ENCODE measurements around the gene GLRX.
"Not testable (repeated sequence)": the region's sequence is repeated elsewhere in the genome, so short reads cannot be mapped to it uniquely, and the experiment has no call there.

GLRX gene

DNA sequence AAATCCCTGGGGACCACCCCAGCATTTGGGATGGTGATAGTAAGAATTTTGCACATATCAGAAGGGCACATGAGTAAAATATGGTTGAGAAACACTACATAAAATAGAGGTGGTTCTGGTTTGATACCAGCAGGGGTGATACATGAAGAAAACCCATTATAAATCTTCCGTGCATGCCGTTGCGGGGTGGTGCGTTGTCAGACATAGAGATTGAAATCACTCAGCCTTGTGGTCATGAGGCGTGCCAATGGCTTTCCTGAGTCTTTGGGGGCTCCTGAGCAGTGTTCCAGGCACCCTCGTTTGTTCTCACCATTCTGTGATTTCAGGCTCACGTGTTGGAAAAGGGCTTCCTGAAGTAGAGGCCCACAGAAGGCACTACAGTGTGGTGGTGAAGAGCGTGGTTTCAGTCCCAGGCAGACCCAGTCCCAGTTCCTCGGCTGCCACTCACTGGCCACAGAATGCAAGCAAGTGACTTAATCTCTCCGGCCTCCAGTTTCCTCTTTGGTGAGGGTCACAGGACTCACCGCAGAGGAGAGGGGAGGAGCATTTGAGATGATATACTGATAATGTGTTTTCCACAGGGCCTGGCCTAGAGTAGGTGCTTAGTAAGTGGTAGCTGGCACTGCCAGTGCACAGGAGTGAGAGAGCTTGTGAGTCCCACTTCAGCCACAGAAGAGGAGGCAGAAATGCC lies 20.5 kb upstream of the GLRX start:
- FAIRE-seq (peak; percentile 90), DNase-seq (ENCODE audit: insufficient read length, low spot score) (no peak)
- no peak for TF ChIP-seq TAF1 (IDR thresholded peaks at IDR 0.05; ENCODE audit: low read depth, low read length)
- peak; percentile 56 for TF ChIP-seq SPI1 (IDR thresholded peaks at IDR 0.05; ENCODE audit: low read depth, low read length)

DNA sequence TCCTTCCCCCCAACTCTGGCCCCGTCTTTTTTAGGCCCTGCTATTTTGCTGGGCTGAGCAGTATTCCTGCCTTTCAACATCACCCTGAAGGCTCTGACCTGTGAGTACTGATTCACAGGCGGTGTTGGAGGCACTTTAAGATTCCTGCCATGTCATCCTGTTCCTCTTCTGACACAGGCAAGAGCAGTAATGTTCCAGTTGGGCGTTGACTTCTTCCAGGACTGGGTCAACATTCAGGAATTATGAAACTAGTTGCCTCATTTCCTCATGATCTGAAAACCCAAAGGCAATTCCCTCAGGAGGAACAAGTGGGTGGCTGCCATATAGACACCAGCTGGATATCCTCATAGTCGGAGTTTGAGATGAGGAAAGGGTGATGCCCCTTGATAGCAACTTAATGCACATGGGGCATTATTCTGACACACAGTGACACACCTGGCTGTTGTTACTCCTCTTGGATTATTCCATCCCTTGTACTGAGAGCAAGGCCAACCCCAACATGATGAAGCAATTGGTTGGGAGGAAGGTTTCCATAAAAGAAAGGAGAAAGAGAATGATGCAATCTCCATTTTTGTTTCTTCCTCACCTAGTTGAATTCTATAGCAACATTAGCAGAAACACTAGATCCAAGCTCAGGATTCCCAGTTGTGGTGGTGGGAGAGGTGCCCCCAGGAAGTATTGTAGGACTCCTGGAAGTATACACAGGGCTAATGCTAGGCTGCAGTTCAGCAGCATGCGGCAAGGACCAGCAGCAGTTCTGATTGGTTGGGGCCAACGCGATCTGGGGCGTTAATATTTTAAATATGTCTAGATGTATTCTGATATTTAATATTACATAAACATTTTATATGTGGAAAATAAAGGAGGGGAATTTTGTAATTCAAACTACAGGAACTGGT lies 19.6 kb upstream of the GLRX start:
- no peak for DNase-seq (ENCODE audit: insufficient read length, low spot score)
- FAIRE-seq, result no peak
- TF ChIP-seq TAF1 (IDR thresholded peaks at IDR 0.05; ENCODE audit: low read depth, low read length), result no peak
- TF ChIP-seq PAX5 (IDR thresholded peaks at IDR 0.05; ENCODE audit: insufficient read depth, low read length, severe bottlenecking), result no peak
- no peak for TF ChIP-seq POU2F2 (IDR thresholded peaks at IDR 0.05; ENCODE audit: low read depth, low read length)
- no peak for TF ChIP-seq POLR2A (IDR thresholded peaks at IDR 0.05; ENCODE audit: low read depth, low read length)
- no peak for TF ChIP-seq POLR2AphosphoS5 (IDR thresholded peaks at IDR 0.05; ENCODE audit: low read depth, low read length)
- TF ChIP-seq SPI1 (IDR thresholded peaks at IDR 0.05; ENCODE audit: low read depth, low read length), result no peak

DNA sequence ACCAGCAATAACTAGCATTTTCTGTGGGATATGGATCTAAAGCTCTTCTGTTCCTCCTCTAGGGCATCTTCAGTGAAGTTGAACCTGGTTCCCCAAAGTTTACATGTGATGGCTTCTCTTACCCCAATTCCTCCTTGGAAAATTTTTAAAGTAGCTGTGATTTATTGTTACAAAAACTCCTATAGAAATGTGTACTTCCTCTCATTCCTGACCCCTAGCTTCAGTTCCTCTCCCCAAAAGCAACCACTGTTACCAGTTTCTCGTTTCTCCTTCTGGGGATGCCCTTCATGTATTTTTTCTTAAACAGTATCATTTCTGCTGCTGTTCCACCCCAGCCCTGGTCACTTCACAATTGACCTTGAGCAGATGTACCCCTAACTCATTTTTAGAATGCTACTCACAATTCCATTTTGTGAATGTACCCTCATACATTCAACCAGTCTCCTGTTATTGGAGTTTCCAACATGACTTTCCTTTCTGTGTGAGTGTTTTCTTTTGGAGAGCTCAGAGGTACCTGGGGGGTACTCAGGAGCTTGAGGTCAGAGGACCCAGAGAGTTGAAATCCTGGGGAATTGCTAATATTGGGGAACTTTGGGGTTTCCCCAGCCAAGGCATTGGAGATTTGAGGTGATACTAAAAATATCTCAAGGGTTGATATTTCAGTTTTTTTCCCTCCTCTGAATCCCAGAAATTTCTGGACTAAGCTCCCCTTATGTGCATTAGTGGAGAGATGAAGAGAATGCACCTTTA lies 18.6 kb upstream of the GLRX start:
- DNase-seq (ENCODE audit: insufficient read length, low spot score) (no peak), FAIRE-seq (no peak)
- TF ChIP-seq POLR2A (IDR thresholded peaks at IDR 0.05; ENCODE audit: low read depth, low read length) (no peak), PAX5 (IDR thresholded peaks at IDR 0.05; ENCODE audit: insufficient read depth, low read length, severe bottlenecking) (no peak), POLR2AphosphoS5 (IDR thresholded peaks at IDR 0.05; ENCODE audit: low read depth, low read length) (no peak), SPI1 (IDR thresholded peaks at IDR 0.05; ENCODE audit: low read depth, low read length) (peak; percentile 79), TAF1 (IDR thresholded peaks at IDR 0.05; ENCODE audit: low read depth, low read length) (no peak), POU2F2 (IDR thresholded peaks at IDR 0.05; ENCODE audit: low read depth, low read length) (no peak)

DNA sequence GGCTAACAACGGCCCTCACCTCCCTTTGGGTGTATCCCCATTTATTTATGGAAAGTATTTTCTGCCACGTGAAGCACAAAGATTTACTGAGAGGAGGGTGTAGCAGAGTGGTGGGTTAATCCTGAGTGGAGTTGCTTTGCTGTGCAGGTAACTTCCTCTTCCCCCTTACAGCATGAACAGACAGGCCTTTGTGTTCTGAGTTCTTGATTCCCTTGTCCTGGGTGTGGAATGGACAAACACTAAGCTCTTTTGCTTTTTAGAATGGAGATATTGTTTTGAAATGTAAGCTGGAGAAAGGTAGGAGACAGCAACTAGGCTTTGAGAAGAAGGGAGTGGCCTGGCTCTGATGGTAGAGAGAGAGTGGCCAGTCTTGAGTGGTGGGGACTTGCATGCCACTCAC lies 17.1 kb upstream of the GLRX start:
- DNase-seq (ENCODE audit: insufficient read length, low spot score), result no peak
- no peak for FAIRE-seq
- TF ChIP-seq SPI1 (IDR thresholded peaks at IDR 0.05; ENCODE audit: low read depth, low read length) (no peak), TAF1 (IDR thresholded peaks at IDR 0.05; ENCODE audit: low read depth, low read length) (no peak), POLR2AphosphoS5 (IDR thresholded peaks at IDR 0.05; ENCODE audit: low read depth, low read length) (no peak), POLR2A (IDR thresholded peaks at IDR 0.05; ENCODE audit: low read depth, low read length) (no peak), PAX5 (IDR thresholded peaks at IDR 0.05; ENCODE audit: insufficient read depth, low read length, severe bottlenecking) (no peak), POU2F2 (IDR thresholded peaks at IDR 0.05; ENCODE audit: low read depth, low read length) (no peak)

DNA sequence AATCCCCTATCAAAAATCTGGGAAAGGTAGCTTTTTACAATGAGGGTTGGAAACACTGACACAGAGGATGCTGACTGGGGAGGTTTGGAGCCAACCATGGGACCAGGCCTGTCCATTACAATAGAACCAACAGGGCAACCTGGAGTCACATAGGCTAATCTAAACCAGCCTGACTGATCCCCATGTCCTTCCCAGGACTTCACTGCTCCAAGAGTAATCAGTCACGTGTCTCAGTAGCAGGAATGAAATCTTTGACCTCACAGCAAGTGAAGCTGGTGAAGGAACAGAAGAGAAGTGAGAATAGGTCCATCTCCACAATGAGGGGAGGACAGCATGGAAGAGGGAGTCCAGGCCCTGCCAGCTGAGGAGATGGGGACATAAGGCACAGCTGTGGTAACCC lies 16.0 kb upstream of the GLRX start:
- no peak for TF ChIP-seq POLR2A (IDR thresholded peaks at IDR 0.05; ENCODE audit: low read depth, low read length)
- TF ChIP-seq POLR2AphosphoS5 (IDR thresholded peaks at IDR 0.05; ENCODE audit: low read depth, low read length), result no peak
- no peak for TF ChIP-seq TAF1 (IDR thresholded peaks at IDR 0.05; ENCODE audit: low read depth, low read length)
- no peak for TF ChIP-seq SPI1 (IDR thresholded peaks at IDR 0.05; ENCODE audit: low read depth, low read length)
- TF ChIP-seq POU2F2 (IDR thresholded peaks at IDR 0.05; ENCODE audit: low read depth, low read length), result no peak
- TF ChIP-seq PAX5 (IDR thresholded peaks at IDR 0.05; ENCODE audit: insufficient read depth, low read length, severe bottlenecking), result no peak
- DNase-seq (ENCODE audit: insufficient read length, low spot score), result no peak
- no peak for FAIRE-seq

DNA sequence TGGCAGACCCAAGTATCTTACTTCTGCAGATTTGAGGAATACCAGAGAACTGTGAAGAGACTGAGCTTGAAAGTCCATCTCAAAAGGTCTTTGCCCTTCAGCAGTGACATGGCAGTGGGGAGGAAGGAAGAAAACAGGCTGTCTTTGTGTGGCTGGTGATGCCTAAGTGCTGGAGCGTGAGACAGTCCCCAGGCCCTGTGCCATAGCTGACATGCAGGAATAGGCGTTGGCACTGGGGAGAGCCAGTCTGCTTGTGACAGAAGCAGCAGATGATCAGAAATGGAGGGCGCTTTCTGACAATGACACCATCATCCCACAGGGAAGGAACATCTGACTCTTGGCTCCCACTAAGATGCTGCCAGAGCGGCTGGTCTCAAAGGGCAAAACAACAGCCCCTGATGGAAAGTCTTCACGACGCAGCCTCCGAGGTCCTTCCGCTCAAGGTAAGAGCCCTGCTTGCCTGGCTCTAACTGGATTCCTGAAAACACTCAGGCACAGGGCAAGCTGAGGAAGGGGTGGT lies 15.5 kb upstream of the GLRX start:
- FAIRE-seq (no peak), DNase-seq (ENCODE audit: insufficient read length, low spot score) (no peak)
- TF ChIP-seq POLR2AphosphoS5 (IDR thresholded peaks at IDR 0.05; ENCODE audit: low read depth, low read length), result no peak
- TF ChIP-seq POLR2A (IDR thresholded peaks at IDR 0.05; ENCODE audit: low read depth, low read length), result no peak
- TF ChIP-seq SPI1 (IDR thresholded peaks at IDR 0.05; ENCODE audit: low read depth, low read length), result no peak
- no peak for TF ChIP-seq TAF1 (IDR thresholded peaks at IDR 0.05; ENCODE audit: low read depth, low read length)
- TF ChIP-seq POU2F2 (IDR thresholded peaks at IDR 0.05; ENCODE audit: low read depth, low read length), result no peak
- TF ChIP-seq PAX5 (IDR thresholded peaks at IDR 0.05; ENCODE audit: insufficient read depth, low read length, severe bottlenecking), result no peak

DNA sequence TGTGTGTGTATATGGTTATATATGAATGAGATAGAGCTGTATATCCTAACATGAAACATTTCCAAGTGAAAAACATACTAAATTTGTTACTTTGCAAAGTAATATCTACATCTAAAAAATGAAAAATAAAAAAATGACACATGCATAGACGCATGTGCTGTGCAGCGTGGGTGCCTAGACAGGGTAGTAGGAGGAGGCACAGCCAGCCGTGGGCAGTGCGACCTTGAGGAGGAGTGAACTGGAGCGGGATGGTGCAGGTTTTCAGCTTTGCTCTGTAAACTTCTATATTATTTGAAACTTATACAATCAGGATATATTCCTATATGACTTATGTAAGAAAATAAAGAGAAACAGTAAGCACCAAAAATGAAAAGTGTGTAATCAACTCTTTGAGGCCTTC lies 15.0 kb upstream of the GLRX start:
- no peak for FAIRE-seq
- TF ChIP-seq TAF1 (IDR thresholded peaks at IDR 0.05; ENCODE audit: low read depth, low read length) (no peak), PAX5 (IDR thresholded peaks at IDR 0.05; ENCODE audit: insufficient read depth, low read length, severe bottlenecking) (no peak)
- no peak for DNase-seq (ENCODE audit: insufficient read length, low spot score)

DNA sequence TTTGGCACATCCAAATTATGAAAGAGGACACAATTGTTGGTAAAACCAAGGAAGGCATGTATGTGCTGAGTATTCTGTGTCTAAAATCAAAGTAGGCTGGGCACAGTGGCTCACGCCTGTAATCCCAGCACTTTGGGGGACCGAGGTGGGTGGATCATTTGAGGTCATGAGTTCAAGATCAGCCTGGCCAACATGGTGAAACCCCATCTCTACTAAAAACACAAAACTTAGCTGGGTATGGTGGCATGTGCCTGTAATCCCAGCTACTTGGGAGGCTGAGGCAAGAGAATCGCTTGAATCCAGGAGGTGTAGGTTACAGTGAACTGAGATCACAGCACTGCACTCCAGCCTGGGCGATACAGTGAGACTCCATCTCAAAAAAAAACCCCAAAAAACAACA lies 14.4 kb upstream of the GLRX start:
- not testable (repeated sequence) for DNase-seq (ENCODE audit: insufficient read length, low spot score); FAIRE-seq

DNA sequence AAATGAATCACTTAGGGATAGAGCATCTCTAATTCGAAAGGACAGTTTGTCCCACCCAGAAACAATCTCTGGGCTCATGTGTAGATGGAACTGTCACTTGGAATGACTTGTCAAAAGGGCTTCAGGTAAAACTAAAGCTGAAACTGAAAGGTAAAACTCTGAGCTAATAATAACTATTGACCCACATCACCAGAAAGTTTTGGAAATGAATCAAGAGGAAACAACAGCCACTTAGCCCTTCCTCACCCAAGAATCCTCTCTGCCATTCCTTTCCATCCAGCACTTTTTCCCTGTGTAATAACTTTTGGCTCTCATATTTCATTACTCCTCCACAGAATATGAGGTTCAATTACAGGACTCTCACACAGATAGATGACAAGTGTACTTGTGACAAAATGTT lies 14.0 kb upstream of the GLRX start:
- DNase-seq (ENCODE audit: insufficient read length, low spot score) (no peak), FAIRE-seq (peak; percentile 54)
- TF ChIP-seq POLR2A (IDR thresholded peaks at IDR 0.05; ENCODE audit: low read depth, low read length), result no peak
- no peak for TF ChIP-seq TAF1 (IDR thresholded peaks at IDR 0.05; ENCODE audit: low read depth, low read length)
- peak; percentile 25; the same call in 1 of the 2 replicates for TF ChIP-seq SPI1 (IDR thresholded peaks at IDR 0.05; ENCODE audit: low read depth, low read length)
- no peak for TF ChIP-seq PAX5 (IDR thresholded peaks at IDR 0.05; ENCODE audit: insufficient read depth, low read length, severe bottlenecking)
- TF ChIP-seq POU2F2 (IDR thresholded peaks at IDR 0.05; ENCODE audit: low read depth, low read length), result no peak
- no peak for TF ChIP-seq POLR2AphosphoS5 (IDR thresholded peaks at IDR 0.05; ENCODE audit: low read depth, low read length)
